Activated CD4-positive, alpha-beta T cell treated with anti-CD3 and anti-CD28 coated beads, Interleukin-2, amount 10 ng/mL, durations not matched to agents 7 days and 5 days (primary cell): Measurements from ENCODE around the gene LRRC8B. TPM values are rescaled to one million over a fixed set of nuclear protein-coding genes. Genes with fewer than 3 reads are reported as not detected.

ENCODE experiments used
- CTCF ChIA-PET: fragments of 350-600 bp; sonication (Branson Sonifier 250); formaldehyde crosslinking; loops from one replicate; lab custom pipeline; 2021; ENCODE audit warnings: antibody characterized with exemption; lab: Charles Lee
- POLR2A ChIA-PET: fragments of 350-600 bp; sonication (Branson Sonifier 250); formaldehyde crosslinking; loops from one replicate; lab custom pipeline; 2021; ENCODE audit warnings: antibody characterized with exemption; lab: Charles Lee
- DNase-seq: peaks from one replicate; pipeline ENCODE4 v3.0.0-alpha.2; 2020
- H3K27ac Mint-ChIP-seq: one replicate; pipeline ENCODE4 v1.8.0; 2021; ENCODE audit warnings: mild to moderate bottlenecking, moderate library complexity, mixed read lengths
- H3K27me3 Mint-ChIP-seq: one replicate; pipeline ENCODE4 v1.8.0; 2021; ENCODE audit warnings: mixed read lengths
- H3K36me3 Mint-ChIP-seq: one replicate; pipeline ENCODE4 v1.8.0; 2021; ENCODE audit warnings: low read depth, mixed read lengths
- H3K4me1 Mint-ChIP-seq: one replicate; pipeline ENCODE4 v1.8.0; 2021; ENCODE audit warnings: mixed read lengths
- H3K4me3 Mint-ChIP-seq: one replicate; pipeline ENCODE4 v1.8.0; 2021; ENCODE audit warnings: mild to moderate bottlenecking, moderate library complexity, mixed read lengths
- H3K9me3 Mint-ChIP-seq: one replicate; pipeline ENCODE4 v1.8.0; 2021; ENCODE audit warnings: mixed read lengths
- total RNA-seq, 2 experiments: library from RNA; stranded (reverse); gene quantifications; one replicate each; pipeline ENCODE4 v1.2.3, GENCODE V29; 2021

LRRC8B gene
- total RNA-seq, 2 experiments from 2014 or later, result 21.2 to 22.1 TPM

DNA sequence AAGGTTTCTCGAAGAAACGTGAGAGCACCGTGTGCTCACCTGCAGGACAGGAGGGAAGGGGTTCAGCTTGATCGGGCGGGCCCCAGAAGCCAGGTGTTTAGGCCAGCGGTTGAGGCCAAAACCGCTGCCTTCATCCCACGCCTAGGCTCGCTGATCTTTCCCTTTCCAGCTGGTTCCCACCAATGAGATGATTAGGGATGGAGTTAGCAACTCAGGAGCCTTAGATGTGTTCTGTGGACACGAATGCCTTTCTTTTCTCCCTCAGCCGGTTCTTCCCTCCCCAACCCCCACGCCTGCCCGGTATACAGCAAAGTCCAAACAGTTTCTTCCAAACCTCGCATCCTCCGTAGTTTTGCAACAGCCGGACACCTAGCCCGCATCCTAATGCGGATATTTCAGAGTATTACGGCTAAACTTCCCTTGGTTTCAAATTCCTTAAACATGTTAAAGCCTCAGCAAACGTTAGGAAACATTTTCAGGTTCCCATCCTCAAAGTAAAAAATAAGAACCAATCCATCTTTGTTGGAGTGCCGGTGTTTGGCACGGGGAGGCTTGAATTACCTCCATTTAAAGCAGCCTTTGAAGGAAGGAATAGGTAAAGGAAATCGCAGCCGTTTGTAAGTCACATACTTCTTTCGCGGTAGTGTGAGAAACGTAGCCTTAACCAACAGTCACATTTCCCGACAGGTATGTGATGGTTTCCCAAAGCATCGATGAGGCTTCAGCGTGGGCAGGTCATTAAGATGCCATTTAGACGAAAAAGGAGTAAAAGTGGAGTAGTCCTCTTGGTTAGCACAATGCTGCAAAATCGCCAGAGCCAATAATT is 109.4 kb downstream of the LRRC8B start:
- Mint-ChIP-seq H3K4me1 (peaks cover 67% of the 10 kb centered on the region), H3K27ac (peak overlapping the region; percentile 97), H3K27me3 (no peaks in the 10 kb centered on the region), H3K9me3 (no peaks in the 10 kb centered on the region), H3K4me3 (peak overlapping the region; percentile 98), H3K36me3 (peaks cover 46% of the 10 kb centered on the region)
- peak; percentile 23 for DNase-seq
- POLR2A ChIA-PET, result no interaction called here
- CTCF ChIA-PET, result interaction anchor here (1.2 to 7.8 kb wide), 5 partner anchors 9 to 129 kb away, joined by 3 to 57 read pairs (median 3); partner anchors contain the start of gene LRRC8B

DNA sequence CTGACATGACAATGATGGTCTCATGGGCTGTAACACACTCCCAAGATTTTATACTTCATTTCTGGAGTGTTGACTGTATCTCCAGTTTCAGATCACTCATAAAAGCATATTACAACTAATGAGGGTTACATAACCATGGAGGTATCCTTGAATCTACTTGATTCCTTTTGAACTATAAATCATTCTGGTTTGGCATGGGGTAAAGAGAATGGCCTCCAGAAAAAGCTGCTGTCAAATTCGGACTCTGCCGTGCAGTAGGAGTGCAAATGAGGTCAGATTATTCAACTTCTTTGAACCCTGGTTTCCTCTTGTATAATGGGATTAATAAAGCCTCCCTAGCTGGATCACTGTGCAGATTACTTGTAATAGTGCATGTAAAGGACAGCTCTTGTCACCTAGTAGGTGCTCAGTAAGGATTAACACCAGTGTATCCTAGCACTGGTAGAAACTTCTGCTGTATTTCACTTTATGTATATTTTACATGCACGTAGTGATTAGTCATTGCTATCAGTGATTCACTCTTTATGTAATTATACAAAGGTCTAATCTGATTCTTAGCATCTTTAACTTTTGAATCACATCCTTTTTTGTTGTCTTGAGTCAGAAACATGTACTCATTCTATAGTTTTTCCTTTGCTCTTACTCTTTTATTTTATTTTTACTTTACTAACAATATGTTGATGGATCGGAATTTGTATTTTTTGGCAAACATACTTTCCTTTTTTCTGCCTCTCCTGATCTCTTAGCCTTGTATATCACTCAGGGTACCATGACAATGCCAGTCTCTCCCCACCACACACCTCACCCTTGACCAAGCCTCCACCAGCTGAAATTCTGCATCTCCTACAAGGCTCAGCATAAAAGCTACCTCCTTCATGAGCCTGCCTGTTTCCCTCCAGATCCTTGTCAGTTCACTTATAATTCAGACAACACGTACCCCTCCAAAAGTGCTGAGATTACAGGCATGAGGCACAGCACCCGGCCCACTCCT is 111.5 kb downstream of the LRRC8B start:
- Mint-ChIP-seq H3K27me3 (no peaks in the 10 kb centered on the region), H3K4me3 (peak overlapping the region; percentile 72), H3K9me3 (no peaks in the 10 kb centered on the region), H3K36me3 (peaks cover 49% of the 10 kb centered on the region), H3K27ac (peak overlapping the region; percentile 79), H3K4me1 (peaks cover 55% of the 10 kb centered on the region)
- ChIA-PET POLR2A (interaction anchor here (0.5 to 1.6 kb wide), 4 partner anchors 27 to 121 kb away, joined by 3 to 5 read pairs (median 4); no protein-coding TSS in a partner anchor), CTCF (interaction anchor here (0.5 to 1.7 kb wide), 6 partner anchors 9 to 127 kb away, joined by 3 to 8 read pairs (median 3); partner anchors contain the start of gene LRRC8B)
- DNase-seq, result no peak

DNA sequence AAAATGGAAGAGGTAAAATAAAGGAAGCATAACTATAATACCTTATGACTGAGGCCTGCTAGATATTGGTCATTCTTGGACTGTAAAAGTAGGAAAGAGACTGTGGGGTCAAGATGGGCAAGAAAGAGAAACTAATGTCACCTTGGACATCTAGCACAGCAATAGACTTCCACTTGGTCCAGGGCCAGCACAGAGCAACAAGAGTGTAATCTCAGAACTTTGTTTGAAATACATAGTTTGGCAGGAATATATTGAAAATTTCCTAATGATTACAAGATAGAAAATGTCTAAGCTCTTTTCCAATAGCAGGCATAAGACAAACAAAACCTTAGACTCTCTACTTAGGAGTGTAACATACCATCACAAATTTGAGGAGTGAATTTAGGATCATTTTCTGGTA is 112.9 kb downstream of the LRRC8B start:
- H3K4me3 Mint-ChIP-seq, result no peak overlapping the region
- peaks cover 51% of the 10 kb centered on the region for H3K36me3 Mint-ChIP-seq
- no peak overlapping the region for H3K27ac Mint-ChIP-seq
- H3K9me3 Mint-ChIP-seq, result peaks cover 8% of the 10 kb centered on the region
- no peaks in the 10 kb centered on the region for H3K27me3 Mint-ChIP-seq
- CTCF ChIA-PET, result interaction anchor here (1.0 kb wide), 1 partner anchor 87 kb away, joined by 3 read pairs; no protein-coding TSS in a partner anchor
- peaks cover 51% of the 10 kb centered on the region for H3K4me1 Mint-ChIP-seq
- DNase-seq, result no peak
- POLR2A ChIA-PET, result no interaction called here

DNA sequence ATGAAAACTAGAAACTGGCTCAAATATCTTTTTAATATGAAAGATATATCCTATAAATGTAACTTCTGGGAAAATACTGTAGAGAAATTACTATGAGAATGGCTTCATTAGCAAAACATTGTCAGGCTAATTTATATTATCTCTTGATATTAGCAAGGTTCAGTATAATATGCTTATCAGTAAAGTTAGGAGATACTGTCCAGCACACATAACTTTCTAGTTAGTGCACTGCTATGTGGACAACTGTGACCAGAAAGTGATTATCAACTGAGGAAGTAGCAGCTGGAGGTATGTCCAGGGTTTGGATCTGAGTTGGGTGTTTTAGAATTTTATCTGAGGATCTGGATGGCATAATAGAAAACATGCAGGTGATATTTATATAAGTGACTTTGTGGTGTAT is 115.8 kb downstream of the LRRC8B start:
- peaks cover 23% of the 10 kb centered on the region for H3K9me3 Mint-ChIP-seq
- no peaks in the 10 kb centered on the region for H3K27me3 Mint-ChIP-seq
- ChIA-PET POLR2A (no interaction called here), CTCF (interaction anchor here (1.4 to 1.8 kb wide), 3 partner anchors 8 to 21 kb away, joined by 4 to 7 read pairs (median 4); no protein-coding TSS in a partner anchor)
- H3K36me3 Mint-ChIP-seq, result peaks cover 62% of the 10 kb centered on the region
- no peak overlapping the region for H3K4me3 Mint-ChIP-seq
- DNase-seq, result no peak
- peaks cover 66% of the 10 kb centered on the region for H3K4me1 Mint-ChIP-seq
- no peak overlapping the region for H3K27ac Mint-ChIP-seq

GRCh38 chr1:89641781-89642180 is 117.2 kb downstream of the LRRC8B start:
- POLR2A ChIA-PET, result no interaction called here
- CTCF ChIA-PET, result interaction anchor here (1.4 kb wide), 1 partner anchor 11 kb away, joined by 4 read pairs; no protein-coding TSS in a partner anchor
- peak overlapping the region; percentile 71 for H3K27ac Mint-ChIP-seq

GRCh38 chr1:89643577-89643976 is 118.9 kb downstream of the LRRC8B start:
- H3K27ac Mint-ChIP-seq, result no peak overlapping the region
- CTCF ChIA-PET, result interaction anchor here (1.0 to 1.5 kb wide), 5 partner anchors 9 to 316 kb away, joined by 3 to 4 read pairs (median 3); partner anchors contain the start of gene LRRC8C
- POLR2A ChIA-PET, result no interaction called here
- peaks cover 33% of the 10 kb centered on the region for H3K9me3 Mint-ChIP-seq
- no peaks in the 10 kb centered on the region for H3K27me3 Mint-ChIP-seq
- H3K4me1 Mint-ChIP-seq, result peaks cover 46% of the 10 kb centered on the region
- peaks cover 56% of the 10 kb centered on the region for H3K36me3 Mint-ChIP-seq
- no peak for DNase-seq
- no peak overlapping the region for H3K4me3 Mint-ChIP-seq

More at GRCh38 chr1:89641781-89642180, 117.2 kb downstream of the LRRC8B start:
- no peak for DNase-seq
- H3K36me3 Mint-ChIP-seq, result peaks cover 63% of the 10 kb centered on the region
- H3K4me3 Mint-ChIP-seq, result no peak overlapping the region
- H3K27me3 Mint-ChIP-seq, result no peaks in the 10 kb centered on the region
- peaks cover 54% of the 10 kb centered on the region for H3K4me1 Mint-ChIP-seq
- H3K9me3 Mint-ChIP-seq, result peaks cover 27% of the 10 kb centered on the region

DNA sequence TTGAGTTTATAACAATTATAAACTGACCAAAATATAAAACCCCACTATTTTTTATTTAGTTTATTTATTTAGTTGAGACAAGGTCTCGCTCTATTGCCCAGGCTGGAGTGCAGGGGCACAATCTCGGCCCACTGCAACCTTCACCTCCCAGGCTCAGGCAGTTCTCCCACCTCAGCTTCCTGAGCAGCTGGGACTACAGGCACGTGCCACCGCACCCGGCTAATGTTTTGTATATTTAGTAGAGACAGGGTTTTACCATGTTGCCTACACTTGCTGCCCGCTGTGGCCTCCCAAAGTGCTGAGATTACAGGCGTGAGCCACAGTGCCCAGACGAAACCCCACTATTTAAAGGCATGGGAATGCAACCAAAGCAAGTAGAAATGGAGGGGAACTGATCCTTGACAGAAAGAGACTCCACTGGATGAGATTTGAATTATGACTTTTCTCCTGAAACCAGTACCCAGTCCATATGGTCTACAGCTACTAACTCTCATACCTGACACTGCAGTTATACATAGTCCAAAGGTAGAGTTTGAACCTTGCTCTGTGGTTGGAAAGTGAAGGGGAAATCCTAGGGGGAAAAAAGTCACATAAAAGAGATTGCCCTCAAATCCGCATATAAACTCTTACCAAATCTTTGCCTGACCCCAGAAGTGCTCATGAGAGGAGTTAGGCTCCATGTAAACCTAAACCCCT is 119.6 kb downstream of the LRRC8B start:
- ChIA-PET POLR2A (interaction anchor here (0.8 kb wide), 1 partner anchor 113 kb away, joined by 3 read pairs; no protein-coding TSS in a partner anchor), CTCF (interaction anchor here (0.7 to 1.7 kb wide), 8 partner anchors 8 to 315 kb away, joined by 3 to 5 read pairs (median 3); partner anchors contain the start of gene LRRC8C)
- Mint-ChIP-seq H3K4me1 (peaks cover 48% of the 10 kb centered on the region), H3K27me3 (no peaks in the 10 kb centered on the region), H3K27ac (no peak overlapping the region), H3K9me3 (peaks cover 33% of the 10 kb centered on the region), H3K36me3 (peaks cover 56% of the 10 kb centered on the region), H3K4me3 (no peak overlapping the region)
- DNase-seq, result no peak

DNA sequence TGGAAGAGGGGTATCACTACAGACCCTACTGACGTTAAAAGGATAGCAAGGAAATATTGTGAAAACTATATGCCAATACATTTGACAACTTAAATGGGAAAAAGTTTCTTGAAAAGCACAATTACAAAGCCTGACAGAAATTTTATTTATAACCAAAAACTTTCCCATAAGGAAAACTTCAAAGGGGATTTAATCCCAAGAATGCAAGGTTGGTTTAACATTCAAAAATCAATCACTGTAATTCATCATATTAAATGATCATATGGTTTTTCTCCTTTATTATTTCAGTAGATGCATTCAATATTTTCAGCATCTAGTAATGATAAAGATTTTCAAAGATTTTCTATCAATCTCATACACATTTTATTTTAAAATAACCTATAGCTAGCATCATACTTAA is 121.6 kb downstream of the LRRC8B start:
- no peak overlapping the region for H3K27ac Mint-ChIP-seq
- H3K9me3 Mint-ChIP-seq, result peaks cover 36% of the 10 kb centered on the region
- no peaks in the 10 kb centered on the region for H3K27me3 Mint-ChIP-seq
- H3K4me1 Mint-ChIP-seq, result peaks cover 59% of the 10 kb centered on the region
- no peak overlapping the region for H3K4me3 Mint-ChIP-seq
- DNase-seq, result no peak
- ChIA-PET CTCF (no interaction called here), POLR2A (no interaction called here)
- peaks cover 64% of the 10 kb centered on the region for H3K36me3 Mint-ChIP-seq

Other genes with a start within 250 kb of the LRRC8B start
- gene GBP6, start 160.8 kb upstream of the LRRC8B start, total RNA-seq, result under 1 TPM; 0.27 to 0.31 TPM
- gene LRRC8C, start 108.3 kb downstream of the LRRC8B start, total RNA-seq, result 10 to 100 TPM; 45.0 to 55.2 TPM